GM18951 (cell line): ENCODE data around the gene MEA1.

Experiments
- POLR2A ChIP-seq: IDR thresholded peaks from 4 replicates; pipeline ENCODE4 v1.6.1; 2011; ENCODE audit warnings: mild to moderate bottlenecking; ENCODE audit not compliant: insufficient read length, insufficient read depth; ENCODE audit errors: extremely low read depth
- in situ Hi-C: fragments of 300-500 bp; cut with MboI; formaldehyde crosslinking; loops from one replicate; pipeline ENCODE4 v1.12.0; 2022; ENCODE audit warnings: low sequenced_read_pairs, mixed read lengths, inconsistent platforms; ENCODE audit not compliant: unreplicated experiment

The MEA1 gene

GRCh38 chr6:42987533-42988451 lies 26.0 kb downstream of the MEA1 start:
- in situ Hi-C loops = no loop called here
- no peak for TF ChIP-seq POLR2A

- no peak for TF ChIP-seq POLR2A
- in situ Hi-C loops = no loop called here
Measured at GRCh38 chr6:42984924-42985475, 28.7 kb downstream of the MEA1 start.

- TF ChIP-seq POLR2A = peak; percentile 93
- in situ Hi-C loops = no loop called here
Measured at GRCh38 chr6:42984001-42984923, 29.5 kb downstream of the MEA1 start, which contains the start of gene PPP2R5D. Gene PPP2R5D, plus strand, starts transcription at chr6:42984570. Its CDS starts 108 bp downstream, at chr6:42984678.

- in situ Hi-C loops = no loop called here
- no peak for TF ChIP-seq POLR2A
Measured at GRCh38 chr6:42981836-42982235, 31.9 kb downstream of the MEA1 start.

GRCh38 chr6:42979523-42980177 lies 34.1 kb downstream of the MEA1 start:
- in situ Hi-C loops = no loop called here
- TF ChIP-seq POLR2A = no peak

- in situ Hi-C loops = no loop called here
- peak; percentile 96 for TF ChIP-seq POLR2A
Measured at GRCh38 chr6:42978839-42979522, 34.8 kb downstream of the MEA1 start, which contains the start of gene PEX6. Gene PEX6, minus strand, starts transcription at chr6:42979181. Its CDS starts 31 bp downstream, at chr6:42979150.

GRCh38 chr6:42978487-42978838 lies 35.3 kb downstream of the MEA1 start:
- TF ChIP-seq POLR2A = no peak
- in situ Hi-C loops = no loop called here

- no peak for TF ChIP-seq POLR2A
- in situ Hi-C loops = no loop called here
Measured at GRCh38 chr6:42974919-42975505, 38.7 kb downstream of the MEA1 start.

GRCh38 chr6:42973926-42974325 lies 39.8 kb downstream of the MEA1 start:
- in situ Hi-C loops = no loop called here
- no peak for TF ChIP-seq POLR2A

- in situ Hi-C loops = no loop called here
- TF ChIP-seq POLR2A = no peak
Measured at GRCh38 chr6:42971746-42972327, 41.9 kb downstream of the MEA1 start.

- no peak for TF ChIP-seq POLR2A
- in situ Hi-C loops = no loop called here
Measured at GRCh38 chr6:42970871-42971612, 42.7 kb downstream of the MEA1 start.
